DMS79 treated with DMSO at 0.1 percent for 48 hours (cell line): ENCODE measurements around the gene KCNH6.

Experiments
- DNase-seq: peaks from one replicate; lab custom pipeline; 2025; lab: John Stamatoyannopoulos, UW

Gene KCNH6

GRCh38 chr17:63550817-63551639 lies 27.9 kb downstream of the KCNH6 start:
- peak; percentile 37 for DNase-seq

GRCh38 chr17:63552211-63552610 lies 29.1 kb downstream of the KCNH6 start:
- no peak for DNase-seq

DNA sequence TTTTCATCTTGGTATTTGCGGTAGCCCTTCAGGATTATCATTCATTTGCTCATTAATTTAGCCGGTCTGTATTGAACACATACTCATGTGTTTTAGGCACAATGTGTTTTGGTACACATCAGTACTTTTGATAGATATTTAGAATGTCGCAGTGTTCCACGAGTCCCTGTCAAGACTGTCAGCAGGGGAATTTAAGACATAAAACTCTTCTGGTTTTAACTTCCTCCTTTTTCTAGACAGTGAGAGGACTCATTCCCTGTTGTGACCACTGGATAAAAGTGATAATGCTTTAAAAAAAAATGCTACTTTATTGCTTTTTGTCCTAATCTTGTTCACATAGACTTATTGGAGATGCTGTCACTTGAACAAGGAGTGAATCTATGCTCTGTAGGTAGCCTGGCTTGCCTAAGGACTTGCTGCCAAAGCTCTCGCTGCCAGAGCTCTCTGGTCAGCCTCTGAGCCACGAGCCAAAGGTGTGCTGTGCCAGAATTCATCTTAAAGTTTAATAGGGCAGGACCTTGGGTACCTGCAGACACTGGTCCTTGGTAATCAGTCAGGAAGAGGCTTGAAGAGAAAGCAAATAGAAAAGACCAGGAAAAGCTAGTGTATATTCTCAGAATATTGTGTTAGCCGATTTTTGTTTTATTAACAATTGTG lies 32.5 kb downstream of the KCNH6 start:
- DNase-seq, result peak; percentile 3

- DNase-seq, result no peak
Measured at GRCh38 chr17:63557416-63557815, 34.3 kb downstream of the KCNH6 start.

GRCh38 chr17:63558441-63558840 lies 35.3 kb downstream of the KCNH6 start:
- DNase-seq, result no peak

DNA sequence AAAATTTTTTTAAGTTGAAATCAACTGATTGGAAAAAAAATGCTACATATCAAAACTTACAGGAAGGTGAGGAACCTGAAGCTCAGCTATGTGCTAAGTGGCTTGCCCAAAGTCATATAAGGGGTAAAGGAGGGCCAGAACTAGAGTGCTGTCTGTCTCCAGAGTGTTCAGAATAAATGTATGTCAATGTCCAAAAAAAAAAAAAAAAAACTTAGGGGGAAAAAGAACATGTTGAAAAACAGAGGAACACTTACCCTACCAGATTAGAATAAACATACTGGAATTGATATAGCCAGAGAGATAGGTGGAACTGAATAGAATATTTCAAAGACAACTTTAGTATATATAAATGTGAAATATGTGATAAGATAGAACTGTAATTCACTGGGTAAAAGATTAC lies 38.7 kb downstream of the KCNH6 start:
- no peak for DNase-seq

DNA sequence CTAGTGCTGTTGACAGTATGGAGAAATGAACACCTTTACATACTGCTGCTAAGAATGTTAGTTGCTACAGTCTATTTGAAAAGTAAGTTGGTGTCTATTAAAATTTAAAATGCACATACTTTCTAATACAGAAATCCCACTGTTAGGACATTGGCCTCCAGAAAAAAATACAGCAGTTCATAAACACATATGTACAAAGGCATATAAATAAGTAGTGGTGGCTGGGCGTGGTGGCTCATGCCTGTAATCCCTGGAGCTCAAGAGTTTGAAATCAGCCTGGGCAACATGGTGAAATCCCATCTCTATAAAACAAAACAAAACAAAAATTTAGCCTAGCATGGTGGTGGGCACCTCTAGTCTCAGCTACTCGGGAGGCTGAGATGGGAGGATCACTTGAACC lies 40.2 kb downstream of the KCNH6 start:
- no peak for DNase-seq

DNA sequence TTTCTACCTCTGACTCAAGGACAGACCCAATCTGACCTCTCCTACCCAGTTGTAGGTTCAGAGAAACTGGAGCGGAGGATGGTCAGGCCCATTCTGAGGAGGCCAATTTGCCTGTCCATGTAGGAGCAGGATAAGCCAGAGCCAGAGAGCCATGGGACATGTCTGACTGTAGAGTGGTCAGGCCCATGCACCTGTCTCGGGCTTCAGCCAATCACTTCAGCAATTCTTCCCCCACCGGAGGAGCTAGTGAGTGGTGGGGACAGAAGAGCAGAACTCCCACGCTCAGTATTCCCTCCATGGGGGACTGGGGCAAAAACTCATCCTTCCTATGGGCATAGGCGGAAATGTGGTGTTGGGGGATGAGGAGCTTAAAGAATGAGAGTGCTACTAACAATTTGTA lies 41.4 kb downstream of the KCNH6 start:
- no peak for DNase-seq

GRCh38 chr17:63567229-63567628 lies 44.1 kb downstream of the KCNH6 start:
- DNase-seq, result no peak

- DNase-seq, result no peak
Measured at GRCh38 chr17:63568563-63568962, 45.4 kb downstream of the KCNH6 start.

GRCh38 chr17:63571632-63572310 lies 48.6 kb downstream of the KCNH6 start:
- DNase-seq, result no peak

DNA sequence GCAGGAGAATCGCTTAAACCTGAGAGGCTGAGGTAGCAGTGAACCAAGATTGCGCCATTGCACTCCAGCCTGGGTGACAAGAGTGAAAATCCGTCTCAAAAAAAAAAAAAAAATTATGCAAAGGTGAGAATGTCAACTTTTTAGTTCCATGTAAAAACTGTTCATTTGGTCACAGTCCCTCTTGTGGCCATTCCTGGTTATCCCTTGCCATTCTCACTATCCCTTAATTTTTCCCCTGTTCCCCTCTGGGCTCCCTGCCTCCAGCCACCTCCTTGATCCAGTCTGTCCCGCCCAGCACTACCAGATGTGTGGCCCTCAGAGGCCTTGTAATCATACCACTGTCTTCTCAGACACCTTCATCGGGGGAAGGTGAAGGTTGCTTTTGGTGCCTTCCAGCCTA lies 50.5 kb downstream of the KCNH6 start:
- no peak for DNase-seq

DNA sequence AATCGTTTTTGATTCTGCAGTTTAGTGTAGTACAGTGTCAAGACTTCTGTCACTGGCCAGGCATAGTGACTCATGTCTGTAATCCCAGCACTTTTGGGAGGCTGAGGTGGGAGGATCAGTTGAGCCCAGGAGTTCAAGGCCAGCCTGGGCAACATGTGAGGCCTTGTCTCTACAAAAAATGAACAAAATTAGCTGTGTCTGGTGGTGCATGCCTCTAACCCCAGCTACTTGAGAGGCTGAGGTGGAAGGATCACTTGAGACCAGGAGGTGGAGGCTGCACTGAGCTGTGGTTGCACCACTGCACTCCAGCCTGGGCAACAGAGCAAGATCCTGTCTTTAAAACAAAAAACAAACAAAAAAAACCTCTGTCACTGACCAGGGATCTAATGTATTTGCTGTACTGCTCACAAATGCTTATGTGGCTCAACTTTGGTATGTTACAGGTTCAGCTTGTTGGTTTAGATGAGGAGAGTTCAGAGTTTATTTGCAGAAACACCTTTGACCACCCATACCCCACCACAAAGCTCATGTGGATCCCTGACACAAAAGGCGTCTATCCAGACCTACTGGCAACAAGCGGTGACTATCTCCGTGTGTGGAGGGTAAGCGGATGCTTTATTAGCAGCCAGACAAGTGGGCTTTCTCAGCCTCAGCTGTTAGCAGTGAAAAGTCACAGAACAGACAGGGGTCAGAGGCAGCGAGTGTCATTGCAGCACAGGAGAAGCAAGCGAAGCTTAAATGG lies 55.0 kb downstream of the KCNH6 start:
- DNase-seq, result no peak

DNA sequence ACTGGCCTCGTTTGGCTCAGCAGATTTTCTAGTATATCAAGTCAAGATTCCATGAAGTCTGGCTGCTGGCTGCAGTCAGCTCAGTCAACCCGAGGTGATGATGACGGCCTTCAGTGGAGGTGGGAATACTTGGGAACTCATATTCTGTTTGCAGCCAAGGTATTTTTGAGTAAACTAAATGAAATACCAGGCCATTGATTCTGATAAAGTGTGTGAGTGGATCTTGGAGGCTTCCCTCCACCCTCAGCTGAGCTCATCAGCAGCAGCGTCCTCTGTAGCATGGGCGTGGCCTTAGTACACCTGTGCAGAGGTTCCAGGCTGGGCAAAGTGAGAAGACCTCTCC lies 55.6 kb downstream of the KCNH6 start:
- no peak for DNase-seq

DNA sequence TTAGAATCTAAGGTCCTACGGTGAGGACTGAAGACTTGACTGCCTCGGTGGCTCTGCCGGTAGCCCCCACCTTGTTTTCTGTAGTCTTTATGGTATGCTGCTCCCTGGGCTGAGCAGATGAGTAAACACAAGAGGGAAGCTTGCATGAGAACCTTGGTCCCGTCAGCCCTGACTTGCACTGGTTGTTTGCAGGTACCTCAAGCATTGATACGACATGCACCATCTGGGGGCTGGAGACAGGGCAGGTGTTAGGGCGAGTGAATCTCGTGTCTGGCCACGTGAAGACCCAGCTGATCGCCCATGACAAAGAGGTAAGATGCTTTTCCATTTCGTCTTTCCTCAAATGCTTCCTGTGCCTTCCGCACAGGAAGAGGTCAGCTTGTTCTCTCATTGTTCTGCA lies 56.5 kb downstream of the KCNH6 start:
- no peak for DNase-seq

- no peak for DNase-seq
Measured at GRCh38 chr17:63587770-63588169, 64.6 kb downstream of the KCNH6 start.

DNA sequence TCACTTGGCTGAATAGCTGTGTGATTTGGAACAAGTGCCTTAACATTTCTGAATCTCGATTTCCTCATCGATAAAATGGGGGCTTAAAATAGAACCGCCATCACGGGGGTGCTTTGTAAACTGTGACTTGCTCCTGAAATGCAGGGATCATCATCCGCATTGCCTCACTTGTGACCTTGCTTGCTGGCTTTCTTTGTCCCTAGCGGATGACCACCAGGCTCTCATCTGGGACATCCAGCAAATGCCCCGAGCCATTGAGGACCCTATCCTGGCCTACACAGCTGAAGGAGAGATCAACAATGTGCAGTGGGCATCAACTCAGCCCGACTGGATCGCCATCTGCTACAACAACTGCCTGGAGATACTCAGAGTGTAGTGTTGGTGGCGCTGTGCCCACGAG lies 65.6 kb downstream of the KCNH6 start:
- DNase-seq, result no peak

GRCh38 chr17:63589646-63590045 lies 66.5 kb downstream of the KCNH6 start:
- no peak for DNase-seq

GRCh38 chr17:63592797-63593196 lies 69.6 kb downstream of the KCNH6 start:
- no peak for DNase-seq

GRCh38 chr17:63595132-63595531 lies 72.0 kb downstream of the KCNH6 start:
- no peak for DNase-seq
